ENCODE data around the gene KCNQ1. TPM values are rescaled to one million over a fixed set of nuclear protein-coding genes. Genes with fewer than 3 reads are reported as not detected.

The KCNQ1 gene
- total RNA-seq, 1 donor from 2014 or later, result 2.6 TPM

GRCh38 chr11:2795491-2795991 lies 350.7 kb downstream of the KCNQ1 start:
- peaks cover 0 to 8% (median 0%) of the 10 kb centered on the region in 3 donors for H3K4me1 ChIP-seq (ENCODE audit: control insufficient read depth in 3 of 3, insufficient read depth in 3 of 3, low read length in 3 of 3)
- H3K9me3 ChIP-seq (ENCODE audit: control insufficient read depth in 3 of 3, low read length in 3 of 3), result peaks cover 0 to 3% (median 0%) of the 10 kb centered on the region in 3 donors
- no peak overlapping the region for H3K27ac ChIP-seq (ENCODE audit: low read depth, low read length)
- H3K36me3 ChIP-seq (ENCODE audit: control insufficient read depth in 3 of 3, insufficient read depth in 3 of 3, low read length in 3 of 3), result no peaks in the 10 kb centered on the region
- H3K9ac ChIP-seq (ENCODE audit: low read depth in 1 of 3, low read length in 3 of 3), result no peak overlapping the region
- H3K27me3 ChIP-seq (ENCODE audit: control insufficient read depth in 3 of 3, insufficient read depth in 3 of 3, low read length in 3 of 3), result peaks cover 8 to 23% (median 15%) of the 10 kb centered on the region in 3 donors
- no peak overlapping the region for H3K4me3 ChIP-seq (ENCODE audit: low read length in 3 of 3)

- H3K27ac ChIP-seq (ENCODE audit: low read depth, low read length), result no peak overlapping the region
- no peak overlapping the region for H3K4me3 ChIP-seq (ENCODE audit: low read length in 3 of 3)
- H3K4me1 ChIP-seq (ENCODE audit: control insufficient read depth in 3 of 3, insufficient read depth in 3 of 3, low read length in 3 of 3), result peaks cover 0 to 7% (median 0%) of the 10 kb centered on the region in 3 donors
- no peaks in the 10 kb centered on the region for H3K36me3 ChIP-seq (ENCODE audit: control insufficient read depth in 3 of 3, insufficient read depth in 3 of 3, low read length in 3 of 3)
- H3K9ac ChIP-seq (ENCODE audit: low read depth in 1 of 3, low read length in 3 of 3), result no peak overlapping the region
- H3K9me3 ChIP-seq (ENCODE audit: control insufficient read depth in 3 of 3, low read length in 3 of 3), result peaks cover 0 to 3% (median 0%) of the 10 kb centered on the region in 3 donors
- peaks cover 4 to 19% (median 14%) of the 10 kb centered on the region in 3 donors for H3K27me3 ChIP-seq (ENCODE audit: control insufficient read depth in 3 of 3, insufficient read depth in 3 of 3, low read length in 3 of 3)
These were observed 351.3 kb downstream of the KCNQ1 start for GRCh38 chr11:2796091-2796490.

- H3K9me3 ChIP-seq (ENCODE audit: control insufficient read depth in 3 of 3, low read length in 3 of 3), result peaks cover 0 to 3% (median 0%) of the 10 kb centered on the region in 3 donors
- H3K27me3 ChIP-seq (ENCODE audit: control insufficient read depth in 3 of 3, insufficient read depth in 3 of 3, low read length in 3 of 3), result peaks cover 2 to 16% (median 12%) of the 10 kb centered on the region in 3 donors
- H3K9ac ChIP-seq (ENCODE audit: low read depth in 1 of 3, low read length in 3 of 3), result no peak overlapping the region
- H3K27ac ChIP-seq (ENCODE audit: low read depth, low read length), result no peak overlapping the region
- peaks cover 0 to 5% (median 0%) of the 10 kb centered on the region in 3 donors for H3K4me1 ChIP-seq (ENCODE audit: control insufficient read depth in 3 of 3, insufficient read depth in 3 of 3, low read length in 3 of 3)
- H3K36me3 ChIP-seq (ENCODE audit: control insufficient read depth in 3 of 3, insufficient read depth in 3 of 3, low read length in 3 of 3), result no peaks in the 10 kb centered on the region
- H3K4me3 ChIP-seq (ENCODE audit: low read length in 3 of 3), result no peak overlapping the region
These were observed 351.8 kb downstream of the KCNQ1 start for GRCh38 chr11:2796508-2797113.

GRCh38 chr11:2797121-2797711 lies 352.4 kb downstream of the KCNQ1 start:
- Histone ChIP-seq H3K4me3 (ENCODE audit: low read length in 3 of 3) (no peak overlapping the region), H3K9me3 (ENCODE audit: control insufficient read depth in 3 of 3, low read length in 3 of 3) (peaks cover 0 to 3% (median 0%) of the 10 kb centered on the region in 3 donors), H3K27ac (ENCODE audit: low read depth, low read length) (no peak overlapping the region), H3K9ac (ENCODE audit: low read depth in 1 of 3, low read length in 3 of 3) (no peak overlapping the region), H3K4me1 (ENCODE audit: control insufficient read depth in 3 of 3, insufficient read depth in 3 of 3, low read length in 3 of 3) (peaks cover 0 to under 1% (median 0%) of the 10 kb centered on the region in 3 donors), H3K27me3 (ENCODE audit: control insufficient read depth in 3 of 3, insufficient read depth in 3 of 3, low read length in 3 of 3) (peaks cover 0 to 10% (median 6%) of the 10 kb centered on the region in 3 donors), H3K36me3 (ENCODE audit: control insufficient read depth in 3 of 3, insufficient read depth in 3 of 3, low read length in 3 of 3) (no peaks in the 10 kb centered on the region)

- H3K36me3 ChIP-seq (ENCODE audit: control insufficient read depth in 3 of 3, insufficient read depth in 3 of 3, low read length in 3 of 3), result no peaks in the 10 kb centered on the region
- H3K4me1 ChIP-seq (ENCODE audit: control insufficient read depth in 3 of 3, insufficient read depth in 3 of 3, low read length in 3 of 3), result peaks cover 0 to 2% (median 0%) of the 10 kb centered on the region in 3 donors
- H3K4me3 ChIP-seq (ENCODE audit: low read length in 3 of 3), result no peak overlapping the region
- H3K27me3 ChIP-seq (ENCODE audit: control insufficient read depth in 3 of 3, insufficient read depth in 3 of 3, low read length in 3 of 3), result peaks cover 2 to 6% (median 5%) of the 10 kb centered on the region in 3 donors
- peaks cover 0 to 3% (median 0%) of the 10 kb centered on the region in 3 donors for H3K9me3 ChIP-seq (ENCODE audit: control insufficient read depth in 3 of 3, low read length in 3 of 3)
- H3K27ac ChIP-seq (ENCODE audit: low read depth, low read length), result no peak overlapping the region
- H3K9ac ChIP-seq (ENCODE audit: low read depth in 1 of 3, low read length in 3 of 3), result no peak overlapping the region
These were observed 353.0 kb downstream of the KCNQ1 start for GRCh38 chr11:2797741-2798361.

GRCh38 chr11:2798951-2799761 lies 354.3 kb downstream of the KCNQ1 start:
- Histone ChIP-seq H3K27ac (ENCODE audit: low read depth, low read length) (no peak overlapping the region), H3K9me3 (ENCODE audit: control insufficient read depth in 3 of 3, low read length in 3 of 3) (peaks cover 0 to 3% (median 0%) of the 10 kb centered on the region in 3 donors), H3K9ac (ENCODE audit: low read depth in 1 of 3, low read length in 3 of 3) (no peak overlapping the region), H3K4me1 (ENCODE audit: control insufficient read depth in 3 of 3, insufficient read depth in 3 of 3, low read length in 3 of 3) (peaks cover 0 to 3% (median 0%) of the 10 kb centered on the region in 3 donors), H3K27me3 (ENCODE audit: control insufficient read depth in 3 of 3, insufficient read depth in 3 of 3, low read length in 3 of 3) (peaks cover 2 to 12% (median 7%) of the 10 kb centered on the region in 3 donors), H3K36me3 (ENCODE audit: control insufficient read depth in 3 of 3, insufficient read depth in 3 of 3, low read length in 3 of 3) (no peaks in the 10 kb centered on the region), H3K4me3 (ENCODE audit: low read length in 3 of 3) (no peak overlapping the region)

GRCh38 chr11:2799881-2800654 lies 355.3 kb downstream of the KCNQ1 start:
- no peak overlapping the region for H3K4me3 ChIP-seq (ENCODE audit: low read length in 3 of 3)
- peaks cover 0 to 18% (median 10%) of the 10 kb centered on the region in 3 donors for H3K27me3 ChIP-seq (ENCODE audit: control insufficient read depth in 3 of 3, insufficient read depth in 3 of 3, low read length in 3 of 3)
- peaks cover 0 to 8% (median 5%) of the 10 kb centered on the region in 3 donors for H3K4me1 ChIP-seq (ENCODE audit: control insufficient read depth in 3 of 3, insufficient read depth in 3 of 3, low read length in 3 of 3)
- H3K9ac ChIP-seq (ENCODE audit: low read depth in 1 of 3, low read length in 3 of 3), result no peak overlapping the region
- H3K9me3 ChIP-seq (ENCODE audit: control insufficient read depth in 3 of 3, low read length in 3 of 3), result peaks cover 0 to 3% (median 0%) of the 10 kb centered on the region in 3 donors
- H3K27ac ChIP-seq (ENCODE audit: low read depth, low read length), result no peak overlapping the region
- H3K36me3 ChIP-seq (ENCODE audit: control insufficient read depth in 3 of 3, insufficient read depth in 3 of 3, low read length in 3 of 3), result no peaks in the 10 kb centered on the region

- Histone ChIP-seq H3K9ac (ENCODE audit: low read depth in 1 of 3, low read length in 3 of 3) (no peak overlapping the region), H3K4me1 (ENCODE audit: control insufficient read depth in 3 of 3, insufficient read depth in 3 of 3, low read length in 3 of 3) (peaks cover 0 to 16% (median 5%) of the 10 kb centered on the region in 3 donors), H3K36me3 (ENCODE audit: control insufficient read depth in 3 of 3, insufficient read depth in 3 of 3, low read length in 3 of 3) (no peaks in the 10 kb centered on the region), H3K4me3 (ENCODE audit: low read length in 3 of 3) (no peak overlapping the region), H3K27ac (ENCODE audit: low read depth, low read length) (no peak overlapping the region), H3K27me3 (ENCODE audit: control insufficient read depth in 3 of 3, insufficient read depth in 3 of 3, low read length in 3 of 3) (peaks cover 4 to 18% (median 10%) of the 10 kb centered on the region in 3 donors), H3K9me3 (ENCODE audit: control insufficient read depth in 3 of 3, low read length in 3 of 3) (peaks cover 0 to 3% (median 0%) of the 10 kb centered on the region in 3 donors)
These were observed 356.1 kb downstream of the KCNQ1 start for GRCh38 chr11:2800655-2801531.

Measured in skeletal muscle tissue (tissue), 4 donors.